Osteocyte (in vitro differentiated cells): ENCODE data around the gene GAB2. TPM values are rescaled to one million over a fixed set of nuclear protein-coding genes. Genes with fewer than 3 reads are reported as not detected.

ENCODE experiments used
- DNase-seq: peaks from one replicate; pipeline ENCODE4 v3.0.0; 2021; ENCODE audit warnings: mixed read lengths; ENCODE audit not compliant: unreplicated experiment; ENCODE audit errors: extremely low spot score
- H3K27ac Mint-ChIP-seq: one replicate; pipeline ENCODE4 v1.8.0; 2021; ENCODE audit warnings: mild to moderate bottlenecking, mixed read lengths; ENCODE audit not compliant: unreplicated experiment
- H3K27me3 Mint-ChIP-seq: one replicate; pipeline ENCODE4 v1.8.0; 2021; ENCODE audit warnings: mixed read lengths; ENCODE audit not compliant: unreplicated experiment
- H3K36me3 Mint-ChIP-seq: one replicate; pipeline ENCODE4 v1.8.0; 2021; ENCODE audit warnings: mixed read lengths; ENCODE audit not compliant: unreplicated experiment
- H3K4me1 Mint-ChIP-seq: one replicate; pipeline ENCODE4 v1.8.0; 2021; ENCODE audit warnings: mixed read lengths; ENCODE audit not compliant: unreplicated experiment
- H3K4me3 Mint-ChIP-seq: one replicate; pipeline ENCODE4 v1.8.0; 2021; ENCODE audit warnings: mild to moderate bottlenecking, moderate library complexity, mixed read lengths; ENCODE audit not compliant: unreplicated experiment
- H3K9me3 Mint-ChIP-seq: one replicate; pipeline ENCODE4 v1.8.0; 2021; ENCODE audit warnings: mixed read lengths; ENCODE audit not compliant: unreplicated experiment
- total RNA-seq: library from RNA; stranded (reverse); gene quantifications from 2 replicates; pipeline ENCODE4 v1.2.1, GENCODE V29; 2021
- TF ChIP-seq, protein P1 (sequence below): fragments of 200-600 bp; sonication (generic); IDR thresholded peaks from 2 replicates; pipeline ENCODE4 v1.5.0; 2021; ENCODE audit warnings: antibody characterized with exemption, mild to moderate bottlenecking, moderate library complexity

Gene GAB2
- total RNA-seq, 1 donor from 2014 or later, result 11.4 TPM

GRCh38 chr11:78203184-78203583 is 214.4 kb downstream of the GAB2 start:
- no peaks in the 10 kb centered on the region for H3K4me1 Mint-ChIP-seq
- no peak overlapping the region for H3K27ac Mint-ChIP-seq
- no peak overlapping the region for H3K4me3 Mint-ChIP-seq
- DNase-seq, result no peak
- H3K27me3 Mint-ChIP-seq, result no peaks in the 10 kb centered on the region
- peaks cover 27% of the 10 kb centered on the region for H3K36me3 Mint-ChIP-seq
- no peaks in the 10 kb centered on the region for H3K9me3 Mint-ChIP-seq
- TF ChIP-seq, protein P1, sequence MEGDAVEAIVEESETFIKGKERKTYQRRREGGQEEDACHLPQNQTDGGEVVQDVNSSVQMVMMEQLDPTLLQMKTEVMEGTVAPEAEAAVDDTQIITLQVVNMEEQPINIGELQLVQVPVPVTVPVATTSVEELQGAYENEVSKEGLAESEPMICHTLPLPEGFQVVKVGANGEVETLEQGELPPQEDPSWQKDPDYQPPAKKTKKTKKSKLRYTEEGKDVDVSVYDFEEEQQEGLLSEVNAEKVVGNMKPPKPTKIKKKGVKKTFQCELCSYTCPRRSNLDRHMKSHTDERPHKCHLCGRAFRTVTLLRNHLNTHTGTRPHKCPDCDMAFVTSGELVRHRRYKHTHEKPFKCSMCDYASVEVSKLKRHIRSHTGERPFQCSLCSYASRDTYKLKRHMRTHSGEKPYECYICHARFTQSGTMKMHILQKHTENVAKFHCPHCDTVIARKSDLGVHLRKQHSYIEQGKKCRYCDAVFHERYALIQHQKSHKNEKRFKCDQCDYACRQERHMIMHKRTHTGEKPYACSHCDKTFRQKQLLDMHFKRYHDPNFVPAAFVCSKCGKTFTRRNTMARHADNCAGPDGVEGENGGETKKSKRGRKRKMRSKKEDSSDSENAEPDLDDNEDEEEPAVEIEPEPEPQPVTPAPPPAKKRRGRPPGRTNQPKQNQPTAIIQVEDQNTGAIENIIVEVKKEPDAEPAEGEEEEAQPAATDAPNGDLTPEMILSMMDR, result no peak

- H3K9me3 Mint-ChIP-seq, result no peaks in the 10 kb centered on the region
- H3K4me3 Mint-ChIP-seq, result no peak overlapping the region
- H3K27me3 Mint-ChIP-seq, result no peaks in the 10 kb centered on the region
- H3K36me3 Mint-ChIP-seq, result peaks cover 26% of the 10 kb centered on the region
- H3K4me1 Mint-ChIP-seq, result no peaks in the 10 kb centered on the region
- H3K27ac Mint-ChIP-seq, result no peak overlapping the region
- no peak for DNase-seq
- TF ChIP-seq, protein P1, result no peak
Measured at GRCh38 chr11:78202733-78203167, 214.9 kb downstream of the GAB2 start.

GRCh38 chr11:78201096-78201818 is 216.4 kb downstream of the GAB2 start:
- TF ChIP-seq, protein P1, result no peak
- Mint-ChIP-seq H3K4me1 (no peaks in the 10 kb centered on the region), H3K9me3 (no peaks in the 10 kb centered on the region), H3K4me3 (no peak overlapping the region), H3K36me3 (peaks cover 27% of the 10 kb centered on the region), H3K27ac (no peak overlapping the region), H3K27me3 (no peaks in the 10 kb centered on the region)
- DNase-seq, result no peak

- Mint-ChIP-seq H3K4me3 (no peak overlapping the region), H3K9me3 (no peaks in the 10 kb centered on the region), H3K27me3 (no peaks in the 10 kb centered on the region), H3K36me3 (peaks cover 26% of the 10 kb centered on the region), H3K4me1 (no peaks in the 10 kb centered on the region), H3K27ac (no peak overlapping the region)
- TF ChIP-seq, protein P1, result no peak
- no peak for DNase-seq
Measured at GRCh38 chr11:78200553-78200952, 217.1 kb downstream of the GAB2 start.

DNA sequence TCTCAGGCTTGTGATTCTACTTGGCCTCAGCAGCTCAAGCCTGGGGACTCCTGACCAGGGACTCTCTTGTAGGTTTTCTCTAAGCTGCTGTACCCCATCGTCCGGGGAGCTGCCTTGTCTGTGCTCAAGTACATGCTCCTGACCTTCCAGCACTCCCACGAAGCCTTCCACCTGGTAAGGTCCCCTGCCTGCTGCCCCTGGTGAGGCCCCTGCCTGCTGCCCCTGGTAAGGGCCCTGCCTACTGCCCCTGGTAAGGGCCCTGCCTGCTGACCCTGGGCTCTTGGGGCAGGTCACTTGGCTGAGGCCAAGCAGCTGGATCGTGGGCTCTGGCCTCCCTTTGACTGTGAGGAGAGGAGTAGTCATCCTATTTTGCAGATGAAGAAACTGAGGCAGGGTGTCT is 217.6 kb downstream of the GAB2 start:
- H3K9me3 Mint-ChIP-seq, result no peaks in the 10 kb centered on the region
- no peak overlapping the region for H3K4me3 Mint-ChIP-seq
- H3K27ac Mint-ChIP-seq, result no peak overlapping the region
- peaks cover 26% of the 10 kb centered on the region for H3K36me3 Mint-ChIP-seq
- TF ChIP-seq, protein P1, result no peak
- no peaks in the 10 kb centered on the region for H3K4me1 Mint-ChIP-seq
- H3K27me3 Mint-ChIP-seq, result no peaks in the 10 kb centered on the region
- DNase-seq, result no peak
